Fibroblast of peridontal ligament (primary cell): ENCODE measurements around the gene PLTP.
A peak's percentile ranks its signal among the peaks of the same experiment; 100 is the strongest.
"Not testable (repeated sequence)": the region's sequence is repeated elsewhere in the genome, so short reads cannot be mapped to it uniquely, and the experiment has no call there.

Source experiments
- DNase-seq: peaks from one replicate; pipeline ENCODE4 v3.0.0-alpha.2; 2010; ENCODE audit errors: extremely low read depth

PLTP gene

GRCh38 chr20:45944151-45944964, 32.4 kb upstream of the PLTP start:
- DNase-seq, result no peak

GRCh38 chr20:45943613-45944012, 31.7 kb upstream of the PLTP start:
- no peak for DNase-seq

GRCh38 chr20:45940469-45940868, 28.5 kb upstream of the PLTP start:
- no peak for DNase-seq

- no peak for DNase-seq
Measured at GRCh38 chr20:45940053-45940452, 28.1 kb upstream of the PLTP start.

- no peak for DNase-seq
Measured at GRCh38 chr20:45938727-45939438, 26.9 kb upstream of the PLTP start.

- peak; percentile 16 for DNase-seq
Measured at GRCh38 chr20:45937765-45938164, 25.8 kb upstream of the PLTP start.

GRCh38 chr20:45935416-45936046, 23.6 kb upstream of the PLTP start:
- peak; percentile 57 for DNase-seq

- DNase-seq, result peak; percentile 97
Measured at GRCh38 chr20:45934586-45935415, 22.8 kb upstream of the PLTP start, which contains the start of gene PCIF1. TSS of gene PCIF1 (plus strand) at chr20:45934683. CDS start at chr20:45939000, 4,317 bp downstream.

GRCh38 chr20:45934046-45934585, 22.2 kb upstream of the PLTP start:
- DNase-seq, result peak; percentile 31

- DNase-seq, result peak; percentile 60
Measured at GRCh38 chr20:45933266-45934045, 21.5 kb upstream of the PLTP start.

GRCh38 chr20:45931680-45932079, 19.7 kb upstream of the PLTP start:
- DNase-seq, result not testable (repeated sequence)

- no peak for DNase-seq
Measured at GRCh38 chr20:45927071-45927878, 15.3 kb upstream of the PLTP start.

- DNase-seq, result no peak
Measured at GRCh38 chr20:45926731-45927070, 14.7 kb upstream of the PLTP start.

- no peak for DNase-seq
Measured at GRCh38 chr20:45925821-45926506, 14.0 kb upstream of the PLTP start.

- peak; percentile 70 for DNase-seq
Measured at GRCh38 chr20:45924391-45925261, 12.7 kb upstream of the PLTP start.

GRCh38 chr20:45921337-45922189, 9.6 kb upstream of the PLTP start:
- DNase-seq, result no peak
